Naive thymus-derived CD4-positive, alpha-beta T cell (primary cell): ENCODE results near the gene CPN1. TPM values are rescaled to one million over a fixed set of nuclear protein-coding genes. Genes with fewer than 3 reads are reported as not detected.
A peak's percentile ranks its signal among the peaks of the same experiment; 100 is the strongest.

Experiments
- ATAC-seq: fragments of 150-1000 bp; cut with Tn5 transposase; 2 replicates; pipeline ENCODE4 v1.10.0; 2021; ENCODE audit warnings: mild to moderate bottlenecking, moderate library complexity
- CTCF ChIA-PET: fragments of 350-600 bp; sonication (Branson Sonifier 250); formaldehyde crosslinking; loops from one replicate; lab custom pipeline; 2021; ENCODE audit warnings: antibody characterized with exemption; lab: Charles Lee
- POLR2A ChIA-PET: fragments of 350-600 bp; sonication (Branson Sonifier 250); formaldehyde crosslinking; loops from one replicate; lab custom pipeline; 2021; ENCODE audit warnings: antibody characterized with exemption, inconsistent platforms; lab: Charles Lee
- DNase-seq, 9 donors: peaks; one replicate each; pipeline versions ENCODE4 v3.0.0 to v3.0.0-alpha.2; 2020 to 2022; ENCODE audit warnings: mixed read lengths in 1 of 9
- H3K27ac ChIP-seq: one replicate; pipeline ENCODE4 v1.7.0; 2013; ENCODE audit warnings: mild to moderate bottlenecking, low read depth, low read length, moderate library complexity
- H3K27me3 ChIP-seq, 2 donors: one replicate each; pipeline ENCODE4 v1.7.0; 2013; ENCODE audit warnings: low read length in 2 of 2, mild to moderate bottlenecking in 2 of 2, moderate library complexity in 2 of 2; ENCODE audit not compliant: control insufficient read depth in 2 of 2, insufficient read depth in 2 of 2
- H3K36me3 ChIP-seq, 3 experiments: 1 replicate in 2 of 3; 2 replicates in 1 of 3; pipeline ENCODE4 v1.7.0; 2013; ENCODE audit warnings: low read length in 3 of 3, mild to moderate bottlenecking in 3 of 3, moderate library complexity in 1 of 3; ENCODE audit not compliant: insufficient read depth in 3 of 3, control insufficient read depth in 2 of 3
- H3K4me1 ChIP-seq, 2 donors: one replicate each; pipeline ENCODE4 v1.7.0; 2013; ENCODE audit warnings: low read length in 2 of 2, mild to moderate bottlenecking in 2 of 2, moderate library complexity in 1 of 2; ENCODE audit not compliant: control insufficient read depth in 2 of 2, insufficient read depth in 2 of 2
- H3K4me3 ChIP-seq: 2 replicates; pipeline ENCODE4 v1.7.0; 2013; ENCODE audit warnings: mild to moderate bottlenecking, low read length
- H3K9me3 ChIP-seq, 3 experiments: 1 replicate in 2 of 3; 2 replicates in 1 of 3; pipeline ENCODE4 v1.7.0; 2013; ENCODE audit warnings: low read length in 3 of 3; ENCODE audit not compliant: control insufficient read depth in 2 of 3
- H3K27ac Mint-ChIP-seq, 9 donors: one replicate each; pipeline ENCODE4 v1.8.0; 2020 to 2022; ENCODE audit warnings: mixed read lengths in 9 of 9, mild to moderate bottlenecking in 8 of 9, moderate library complexity in 5 of 9, inconsistent platforms in 2 of 9
- H3K27me3 Mint-ChIP-seq, 5 donors: one replicate each; pipeline ENCODE4 v1.8.0; 2021 to 2022; ENCODE audit warnings: mixed read lengths in 5 of 5, mild to moderate bottlenecking in 1 of 5
- H3K36me3 Mint-ChIP-seq, 5 donors: one replicate each; pipeline ENCODE4 v1.8.0; 2020 to 2022; ENCODE audit warnings: mixed read lengths in 5 of 5, mild to moderate bottlenecking in 3 of 5, inconsistent platforms in 1 of 5
- H3K4me1 Mint-ChIP-seq, 7 donors: one replicate each; pipeline ENCODE4 v1.8.0; 2020 to 2022; ENCODE audit warnings: mixed read lengths in 7 of 7, mild to moderate bottlenecking in 3 of 7, inconsistent platforms in 1 of 7
- H3K4me3 Mint-ChIP-seq, 10 donors: one replicate each; pipeline ENCODE4 v1.8.0; 2020 to 2022; ENCODE audit warnings: mild to moderate bottlenecking in 10 of 10, mixed read lengths in 10 of 10, moderate library complexity in 6 of 10, inconsistent platforms in 2 of 10
- H3K9me3 Mint-ChIP-seq, 11 donors: one replicate each; pipeline ENCODE4 v1.8.0; 2020 to 2022; ENCODE audit warnings: mixed read lengths in 11 of 11, mild to moderate bottlenecking in 4 of 11, inconsistent platforms in 1 of 11, moderate library complexity in 1 of 11
- intact Hi-C, 2 donors: fragments of 100-400 bp; cut with micrococcal nuclease; formaldehyde crosslinking; loops; one replicate each; pipeline ENCODE4 v1.15.1; 2023
- polyA plus RNA-seq, 2 donors: library from polyadenylated mRNA; unstranded; fragments of 300-500 nt; fragmentation: Illumina TruSeq; gene quantifications; one replicate each; pipeline ENCODE4 v1.2.3, GENCODE V29; 2021
- total RNA-seq, 6 experiments: library from RNA in 5 of 6; stranded (reverse) in 5 of 6; gene quantifications; 1 replicate in 5 of 6; 2 replicates in 1 of 6; pipeline ENCODE4 v1.2.3 and lab custom pipeline; 2021 to 2026

The CPN1 gene
- total and polyA plus RNA-seq, 7 experiments from 2014 or later = not detected

DNA sequence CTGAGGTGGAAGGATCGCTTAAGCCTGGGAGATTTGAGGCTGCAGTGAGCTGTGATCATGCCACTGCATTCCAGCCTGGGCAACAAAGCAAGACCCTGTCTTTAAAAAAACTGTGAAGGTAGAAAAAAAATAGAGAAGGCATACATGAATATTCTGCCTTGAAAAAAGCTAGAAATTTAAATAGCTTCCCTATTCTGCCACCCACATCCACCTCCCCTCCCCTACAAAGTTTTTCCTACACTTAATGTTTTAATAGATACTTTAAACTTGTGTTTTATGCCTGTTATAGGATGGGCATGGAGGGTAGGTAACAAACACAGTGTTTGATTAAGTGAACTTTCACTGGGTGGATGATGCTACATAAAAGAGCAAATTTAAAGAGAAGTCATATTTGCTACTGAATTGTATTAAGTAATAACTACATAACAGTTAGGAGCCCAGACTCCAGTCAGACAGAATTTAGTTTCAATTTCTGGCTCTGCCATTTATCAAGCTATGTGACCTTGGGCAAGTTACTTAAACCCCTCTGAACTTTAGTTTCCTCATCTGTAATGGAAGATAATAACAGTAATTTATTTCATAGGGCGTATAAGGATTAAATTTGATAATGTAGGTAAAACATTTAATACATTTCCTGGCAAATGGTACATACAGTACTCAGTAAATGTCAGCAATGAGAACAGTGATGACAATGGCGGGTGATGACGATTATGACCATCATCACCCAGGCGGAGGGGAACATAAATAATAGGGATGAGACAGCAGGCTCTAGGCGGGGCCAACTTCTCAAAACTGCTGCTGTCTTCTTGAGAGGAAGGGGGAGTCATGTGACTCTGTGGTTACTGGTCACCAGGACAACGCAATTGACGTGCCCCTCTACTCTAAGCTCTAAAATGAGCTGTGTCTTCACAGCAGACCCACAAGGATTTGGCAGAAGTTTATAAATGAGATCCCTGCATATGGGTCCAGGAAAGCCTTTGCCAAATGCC is 87.7 kb downstream of the CPN1 start:
- Mint-ChIP-seq H3K27me3 (no peaks in the 10 kb centered on the region), H3K4me1 (peaks cover 17 to 24% (median 20%) of the 10 kb centered on the region in 7 donors), H3K4me3 (peak overlapping the region; percentile 38 to 78 (median 64)), H3K9me3 (no peaks in the 10 kb centered on the region), H3K27ac (peak overlapping the region in 8 of 9 donors; percentile 14 to 84 (median 36)), H3K36me3 (peaks cover 0 to 10% (median 4%) of the 10 kb centered on the region in 5 donors)
- H3K4me1 ChIP-seq = no peaks in the 10 kb centered on the region
- DNase-seq (peak; percentile 11 to 72 (median 54)), ATAC-seq (peak; percentile 93)
- CTCF ChIA-PET = no interaction called here
- POLR2A ChIA-PET = no interaction called here
- H3K4me3 ChIP-seq = no peak overlapping the region
- H3K27ac ChIP-seq = no peak overlapping the region
- intact Hi-C loops = loop anchor here (1.0 to 2.0 kb wide), 2 partner anchors 15 kb away; partner anchors contain the start of gene DNMBP (in 2 of the 2)
- H3K9me3 ChIP-seq = no peaks in the 10 kb centered on the region
- H3K36me3 ChIP-seq = no peaks in the 10 kb centered on the region
- H3K27me3 ChIP-seq = no peaks in the 10 kb centered on the region

Other genes starting within 250 kb of the CPN1 start
- gene DNMBP, start 71.9 kb downstream of the CPN1 start, total RNA-seq = 1 to 10 TPM; 2.8 to 8.5 (median 4.4) TPM
- under 1 TPM; 0.40 to 0.94 TPM for gene DNMBP, start 71.9 kb downstream of the CPN1 start, polyA plus RNA-seq
- gene ERLIN1, start 104.2 kb upstream of the CPN1 start, total RNA-seq = 10 to 100 TPM in 3 of 5 experiments, 1 to 10 TPM in 2; 3.9 to 17.0 (median 12.4) TPM
- 10 to 100 TPM; 11.3 to 19.3 TPM for gene ERLIN1, start 104.2 kb upstream of the CPN1 start, polyA plus RNA-seq
- gene CHUK, start 147.7 kb upstream of the CPN1 start, total RNA-seq = 10 to 100 TPM; 13.4 to 25.4 (median 16.6) TPM
- 10 to 100 TPM; 10.6 to 14.6 TPM for gene CHUK, start 147.7 kb upstream of the CPN1 start, polyA plus RNA-seq
- 10 to 100 TPM; 41.8 to 46.8 (median 42.6) TPM for gene CWF19L1, start 185.8 kb upstream of the CPN1 start, total RNA-seq
- 10 to 100 TPM; 31.2 to 45.0 TPM for gene CWF19L1, start 185.8 kb upstream of the CPN1 start, polyA plus RNA-seq
- gene BLOC1S2, start 204.8 kb upstream of the CPN1 start, total RNA-seq = 10 to 100 TPM; 31.5 to 51.3 (median 39.9) TPM
- gene BLOC1S2, start 204.8 kb upstream of the CPN1 start, polyA plus RNA-seq = 10 to 100 TPM; 51.9 to 63.4 TPM
- under 1 TPM in 1 of 5 experiments, not detected in 4; 0.46 TPM for gene PKD2L1, start 248.4 kb upstream of the CPN1 start, total RNA-seq
- under 1 TPM in 1 of 2 donors, not detected in 1; 0.10 TPM for gene PKD2L1, start 248.4 kb upstream of the CPN1 start, polyA plus RNA-seq